HG03064 (cell line): Measurements from ENCODE around the gene CCNYL1.
"Not testable (repeated sequence)": the region's sequence is repeated elsewhere in the genome, so short reads cannot be mapped to it uniquely, and the experiment has no call there.

Experiments
- ATAC-seq: cut with Tn5 transposase; IDR thresholded peaks from one replicate; pipeline ENCODE4 v1.9.1; 2021; ENCODE audit warnings: low read depth; ENCODE audit not compliant: unreplicated experiment

Gene CCNYL1

GRCh38 chr2:207710814-207711740, at the start of gene CCNYL1:
Gene CCNYL1 (plus strand): TSS chr2:207711640. CDS start chr2:207711897, 257 bp downstream.
- peak; percentile 96 for ATAC-seq

- peak; percentile 89 for ATAC-seq
These were observed 49.2 kb upstream of the CCNYL1 start for GRCh38 chr2:207662203-207662602.

GRCh38 chr2:207663870-207664545, 47.4 kb upstream of the CCNYL1 start:
- ATAC-seq = no peak

GRCh38 chr2:207670887-207671286, 40.6 kb upstream of the CCNYL1 start:
- ATAC-seq = no peak

- no peak for ATAC-seq
These were observed 38.0 kb upstream of the CCNYL1 start for GRCh38 chr2:207673431-207673830.

GRCh38 chr2:207674266-207674774, 37.1 kb upstream of the CCNYL1 start:
- ATAC-seq = no peak

- ATAC-seq = no peak
These were observed 36.6 kb upstream of the CCNYL1 start for GRCh38 chr2:207674826-207675225.

- peak; percentile 62 for ATAC-seq
These were observed 34.5 kb upstream of the CCNYL1 start for GRCh38 chr2:207676827-207677354.

- no peak for ATAC-seq
These were observed 30.0 kb upstream of the CCNYL1 start for GRCh38 chr2:207681431-207681830.

- ATAC-seq = no peak
These were observed 28.9 kb upstream of the CCNYL1 start for GRCh38 chr2:207682557-207682956.

- ATAC-seq = no peak
These were observed 28.0 kb upstream of the CCNYL1 start for GRCh38 chr2:207683438-207683837.

GRCh38 chr2:207683879-207684627, 27.4 kb upstream of the CCNYL1 start:
- ATAC-seq = no peak

- ATAC-seq = no peak
These were observed 24.6 kb upstream of the CCNYL1 start for GRCh38 chr2:207686812-207687211.

- no peak for ATAC-seq
These were observed 22.8 kb upstream of the CCNYL1 start for GRCh38 chr2:207688597-207688996.

- ATAC-seq = not testable (repeated sequence)
These were observed 20.5 kb upstream of the CCNYL1 start for GRCh38 chr2:207690845-207691461.

- ATAC-seq = no peak
These were observed 19.0 kb upstream of the CCNYL1 start for GRCh38 chr2:207692206-207693065.

GRCh38 chr2:207693641-207694249, 17.7 kb upstream of the CCNYL1 start:
- ATAC-seq = no peak

GRCh38 chr2:207694811-207695281, 16.6 kb upstream of the CCNYL1 start:
- peak; percentile 89 for ATAC-seq

GRCh38 chr2:207695293-207695692, 16.1 kb upstream of the CCNYL1 start:
- ATAC-seq = no peak
